Effector memory CD8-positive, alpha-beta T cell (primary cell): ENCODE data around the gene SCYGR7.
"Not testable (repeated sequence)": the region's sequence is repeated elsewhere in the genome, so short reads cannot be mapped to it uniquely, and the experiment has no call there.

Experiments used
- ATAC-seq: fragments of 150-1000 bp; cut with Tn5 transposase; replicated peaks from 2 replicates; pipeline ENCODE4 v1.10.0; 2021; ENCODE audit warnings: mild to moderate bottlenecking, moderate library complexity
- DNase-seq, 3 experiments: peaks; one replicate each; pipeline ENCODE4 v3.0.0; 2021
- H3K27ac Mint-ChIP-seq, 2 donors: one replicate each; pipeline ENCODE4 v1.8.0; 2022; ENCODE audit warnings: mild to moderate bottlenecking in 2 of 2, mixed read lengths in 2 of 2, moderate library complexity in 2 of 2
- H3K27me3 Mint-ChIP-seq, 2 donors: one replicate each; pipeline ENCODE4 v1.8.0; 2022; ENCODE audit warnings: mixed read lengths in 2 of 2
- H3K36me3 Mint-ChIP-seq: one replicate; pipeline ENCODE4 v1.8.0; 2022; ENCODE audit warnings: mild to moderate bottlenecking, moderate library complexity, mixed read lengths; ENCODE audit not compliant: insufficient read depth
- H3K4me1 Mint-ChIP-seq, 2 donors: one replicate each; pipeline ENCODE4 v1.8.0; 2022; ENCODE audit warnings: low read depth in 2 of 2, mixed read lengths in 2 of 2
- H3K4me3 Mint-ChIP-seq, 2 donors: one replicate each; pipeline ENCODE4 v1.8.0; 2022; ENCODE audit warnings: mild to moderate bottlenecking in 2 of 2, mixed read lengths in 2 of 2, moderate library complexity in 2 of 2
- H3K9me3 Mint-ChIP-seq, 2 donors: one replicate each; pipeline ENCODE4 v1.8.0; 2022; ENCODE audit warnings: mixed read lengths in 2 of 2

SCYGR7 gene

DNA sequence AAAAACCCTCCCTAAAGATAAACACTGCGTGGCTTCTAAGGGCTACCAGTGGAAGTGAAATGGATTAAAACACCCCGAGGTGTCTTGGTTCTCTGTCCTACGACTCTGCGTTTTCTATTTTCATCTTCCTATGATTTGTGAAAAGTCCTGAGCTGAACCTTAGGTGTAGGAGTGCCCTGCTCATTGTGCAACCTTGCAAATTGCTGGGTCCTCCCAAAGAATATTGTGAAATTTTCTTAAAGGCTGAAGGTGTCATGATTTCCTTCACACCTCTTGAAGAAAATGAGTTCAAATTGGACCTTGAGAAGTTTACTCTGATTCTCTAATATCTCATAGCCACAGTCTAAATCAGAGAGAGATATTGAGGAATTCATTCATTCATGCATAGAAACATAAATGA is 8.5 kb upstream of the SCYGR7 start:
- peaks cover 0 to 4% of the 10 kb centered on the region in 2 donors for H3K4me1 Mint-ChIP-seq
- no peaks in the 10 kb centered on the region for H3K36me3 Mint-ChIP-seq
- H3K27me3 Mint-ChIP-seq: peaks cover 22 to 39% of the 10 kb centered on the region in 2 donors
- no peak overlapping the region for H3K4me3 Mint-ChIP-seq
- ATAC-seq: no peak
- no peaks in the 10 kb centered on the region for H3K9me3 Mint-ChIP-seq
- no peak overlapping the region for H3K27ac Mint-ChIP-seq
- no peak for DNase-seq

DNA sequence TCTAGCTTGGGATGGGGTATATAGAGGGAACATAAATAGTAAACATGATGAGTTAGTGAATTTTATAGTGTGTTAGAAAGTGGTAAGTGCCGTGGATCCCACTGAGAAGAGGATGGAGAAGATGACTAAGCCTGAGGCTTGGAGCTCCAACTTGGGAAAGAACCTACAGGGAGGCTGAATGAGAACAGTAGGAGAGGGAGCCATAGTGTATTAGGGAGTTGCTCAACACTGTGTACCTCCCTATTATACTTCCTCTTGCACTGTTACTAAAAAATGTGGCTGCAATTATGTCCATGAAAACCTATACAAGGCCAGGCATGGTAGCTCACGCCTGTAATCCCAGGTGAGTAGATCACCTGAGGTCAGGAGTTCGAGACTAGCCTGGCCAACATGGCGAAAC is 7.5 kb upstream of the SCYGR7 start:
- no peaks in the 10 kb centered on the region for H3K36me3 Mint-ChIP-seq
- no peak for DNase-seq
- ATAC-seq: no peak
- peaks cover 22 to 41% of the 10 kb centered on the region in 2 donors for H3K27me3 Mint-ChIP-seq
- H3K9me3 Mint-ChIP-seq: no peaks in the 10 kb centered on the region
- H3K4me1 Mint-ChIP-seq: peaks cover 0 to 4% of the 10 kb centered on the region in 2 donors
- no peak overlapping the region for H3K4me3 Mint-ChIP-seq
- no peak overlapping the region for H3K27ac Mint-ChIP-seq

DNA sequence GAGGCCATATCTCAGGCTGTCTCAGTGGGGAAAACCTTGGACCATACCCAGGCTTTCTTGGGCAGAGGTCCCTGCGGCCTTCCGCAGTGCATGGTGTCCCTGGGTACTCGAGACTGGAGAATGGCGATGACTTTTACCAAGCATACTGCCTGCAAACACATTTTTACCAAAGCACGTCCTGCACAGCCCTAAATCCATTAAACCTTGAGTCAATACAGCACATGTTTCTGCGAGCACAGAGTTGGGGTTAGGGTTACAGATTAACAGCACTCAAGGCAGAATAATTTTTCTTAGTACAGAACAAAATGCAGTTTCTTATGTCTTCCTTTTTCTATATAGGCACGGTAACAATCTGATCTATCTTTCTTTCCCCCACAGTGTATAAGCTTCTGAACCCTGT is 5.3 kb upstream of the SCYGR7 start:
- not testable (repeated sequence) for H3K4me3 Mint-ChIP-seq, H3K4me1 Mint-ChIP-seq, DNase-seq, H3K36me3 Mint-ChIP-seq, H3K9me3 Mint-ChIP-seq, ATAC-seq, H3K27ac Mint-ChIP-seq
- peaks cover 25 to 31% of the 10 kb centered on the region in 2 donors for H3K27me3 Mint-ChIP-seq

DNA sequence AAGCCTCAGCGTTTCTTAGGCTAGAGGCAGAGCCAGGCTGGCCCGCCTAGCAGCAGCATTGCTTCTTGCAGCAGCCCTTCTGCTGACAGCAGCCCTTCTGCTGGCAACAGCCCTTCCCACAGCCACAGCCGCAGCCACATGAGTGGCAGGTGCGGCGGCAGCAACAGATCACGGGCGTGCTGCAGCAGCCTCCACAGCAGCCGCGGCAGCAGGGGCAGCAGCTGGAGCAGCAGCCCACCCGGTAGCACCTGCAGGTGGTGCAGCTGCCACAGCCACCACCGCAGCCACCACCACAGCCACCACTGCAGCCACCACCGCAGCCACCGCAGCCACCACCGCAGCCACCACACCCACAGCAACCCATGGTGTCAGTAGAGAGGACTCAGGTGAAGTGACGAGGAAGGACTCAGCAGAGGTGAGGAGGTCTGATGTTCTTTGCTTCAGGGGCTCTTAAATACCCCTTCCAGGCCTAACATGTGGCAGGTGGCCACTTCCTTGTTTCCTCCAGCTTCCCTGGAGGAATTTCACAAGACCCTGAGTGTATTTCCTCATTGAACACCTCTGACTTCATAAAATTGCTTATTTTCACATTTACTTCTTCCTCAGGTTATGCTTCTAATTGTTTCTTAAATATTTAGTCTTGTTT is 3.6 kb upstream of the SCYGR7 start, which contains the start of gene SCYGR6:
Gene SCYGR6 (minus strand): TSS at position 364 of the 646 bp plus-strand sequence. CDS start 0 bp downstream, at position 364.
- H3K9me3 Mint-ChIP-seq: no peaks in the 10 kb centered on the region
- H3K27ac Mint-ChIP-seq: no peak within 1 kb of the TSS
- ATAC-seq (no peak), DNase-seq (no peak)
- H3K4me3 Mint-ChIP-seq: no peak within 1 kb of the TSS
- peaks cover 4% of the 10 kb centered on the region for H3K36me3 Mint-ChIP-seq
- peaks cover 29 to 44% of the 10 kb centered on the region in 2 donors for H3K27me3 Mint-ChIP-seq
- H3K4me1 Mint-ChIP-seq: no peaks in the 10 kb centered on the region

DNA sequence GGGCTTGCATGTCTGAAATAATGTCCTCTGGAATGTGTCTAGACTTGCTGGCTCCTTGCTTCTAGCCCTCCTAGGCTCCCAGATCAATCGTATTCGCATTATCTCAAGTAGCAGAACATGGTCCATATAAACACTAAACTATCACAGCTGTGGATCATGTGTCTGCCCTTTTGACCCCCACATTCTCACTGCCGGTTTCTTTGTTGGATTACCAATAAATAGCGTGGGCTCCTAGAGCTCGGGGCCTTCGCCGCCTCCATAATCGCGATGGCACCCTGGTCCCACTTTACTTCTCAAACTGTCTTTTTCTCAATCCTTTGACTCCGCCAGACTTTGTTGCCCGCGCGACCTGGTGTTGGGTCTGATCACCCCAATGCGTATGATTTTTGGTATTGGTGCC is 11.2 kb downstream of the SCYGR7 start:
- Mint-ChIP-seq H3K36me3 (no peaks in the 10 kb centered on the region), H3K4me1 (no peaks in the 10 kb centered on the region), H3K4me3 (no peak overlapping the region), H3K9me3 (no peaks in the 10 kb centered on the region), H3K27ac (no peak overlapping the region), H3K27me3 (peaks cover 12 to 33% of the 10 kb centered on the region in 2 donors)
- ATAC-seq (no peak), DNase-seq (no peak)

DNA sequence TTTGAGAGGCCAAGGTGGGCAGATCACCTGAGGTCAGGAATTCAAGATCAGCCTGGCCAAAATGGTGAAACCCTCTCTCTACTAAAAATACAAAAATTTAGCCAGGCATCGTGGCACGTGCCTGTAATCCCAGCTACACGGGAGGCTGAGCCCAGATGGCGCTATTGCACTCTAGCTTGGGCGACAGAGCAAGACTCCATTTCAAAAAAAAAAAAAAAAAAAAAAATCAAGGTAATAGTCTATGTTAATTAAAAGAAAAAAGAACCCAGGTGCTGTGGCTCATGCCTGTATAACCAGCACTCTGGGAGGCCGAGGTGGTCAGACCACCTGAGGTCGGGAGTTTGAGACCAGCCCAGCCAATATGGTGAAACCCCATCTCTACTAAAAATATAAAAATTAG is 12.6 kb downstream of the SCYGR7 start:
- not testable (repeated sequence) for H3K27ac Mint-ChIP-seq, H3K4me1 Mint-ChIP-seq, H3K36me3 Mint-ChIP-seq, ATAC-seq, H3K9me3 Mint-ChIP-seq, DNase-seq, H3K4me3 Mint-ChIP-seq
- H3K27me3 Mint-ChIP-seq: peaks cover 12 to 33% of the 10 kb centered on the region in 2 donors

DNA sequence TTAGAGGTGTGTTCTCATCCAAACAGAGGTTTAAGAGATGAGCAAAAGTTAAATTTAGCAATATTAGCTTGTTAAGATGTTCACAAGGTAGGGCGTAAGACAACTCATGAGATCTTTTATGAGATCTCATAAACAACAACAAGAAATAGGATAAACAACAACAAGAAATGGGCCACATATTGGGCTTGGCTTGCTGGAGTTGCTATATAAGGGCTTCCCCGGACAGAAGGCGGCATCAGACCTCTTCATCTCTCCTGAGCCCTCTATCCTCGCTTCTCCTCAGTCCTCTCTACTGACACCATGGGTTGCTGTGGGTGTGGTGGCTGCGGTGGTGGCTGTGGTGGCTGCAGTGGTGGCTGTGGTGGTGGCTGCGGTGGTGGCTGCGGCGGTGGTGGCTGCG is 17.5 kb downstream of the SCYGR7 start, which contains the start of gene SCYGR8:
Gene SCYGR8 (plus strand): TSS at position 301 of the 400 bp plus-strand sequence. CDS start 0 bp downstream, at position 301.
- H3K9me3 Mint-ChIP-seq: no peaks in the 10 kb centered on the region
- peaks cover 6 to 23% of the 10 kb centered on the region in 2 donors for H3K27me3 Mint-ChIP-seq
- peaks cover 3% of the 10 kb centered on the region for H3K36me3 Mint-ChIP-seq
- ATAC-seq (no peak), DNase-seq (no peak)
- H3K27ac Mint-ChIP-seq: no peak within 1 kb of the TSS
- H3K4me3 Mint-ChIP-seq: no peak within 1 kb of the TSS
- no peaks in the 10 kb centered on the region for H3K4me1 Mint-ChIP-seq

DNA sequence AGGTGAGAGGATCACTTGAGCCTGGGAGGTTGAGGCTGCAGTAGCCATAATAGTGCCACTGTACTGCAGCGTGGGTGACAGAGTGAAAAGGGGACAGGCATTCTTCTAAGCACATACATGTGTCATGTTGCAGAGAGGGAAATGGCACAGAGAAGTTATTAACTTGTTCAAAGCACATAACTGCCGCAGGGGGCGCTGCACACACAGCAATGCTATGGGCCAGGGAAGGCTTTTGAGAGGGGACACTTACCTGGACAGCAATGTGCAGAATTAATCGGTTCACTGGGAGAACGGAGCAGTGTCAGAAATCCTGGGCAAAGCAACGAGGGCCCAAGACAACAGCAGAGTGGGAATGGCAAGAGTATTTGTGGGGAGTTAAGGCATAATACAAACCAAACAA is 19.9 kb downstream of the SCYGR7 start:
- H3K9me3 Mint-ChIP-seq: no peaks in the 10 kb centered on the region
- DNase-seq (no peak), ATAC-seq (no peak)
- no peaks in the 10 kb centered on the region for H3K4me1 Mint-ChIP-seq
- peaks cover 3% of the 10 kb centered on the region for H3K36me3 Mint-ChIP-seq
- no peak overlapping the region for H3K4me3 Mint-ChIP-seq
- peaks cover 12 to 23% of the 10 kb centered on the region in 2 donors for H3K27me3 Mint-ChIP-seq
- H3K27ac Mint-ChIP-seq: no peak overlapping the region

DNA sequence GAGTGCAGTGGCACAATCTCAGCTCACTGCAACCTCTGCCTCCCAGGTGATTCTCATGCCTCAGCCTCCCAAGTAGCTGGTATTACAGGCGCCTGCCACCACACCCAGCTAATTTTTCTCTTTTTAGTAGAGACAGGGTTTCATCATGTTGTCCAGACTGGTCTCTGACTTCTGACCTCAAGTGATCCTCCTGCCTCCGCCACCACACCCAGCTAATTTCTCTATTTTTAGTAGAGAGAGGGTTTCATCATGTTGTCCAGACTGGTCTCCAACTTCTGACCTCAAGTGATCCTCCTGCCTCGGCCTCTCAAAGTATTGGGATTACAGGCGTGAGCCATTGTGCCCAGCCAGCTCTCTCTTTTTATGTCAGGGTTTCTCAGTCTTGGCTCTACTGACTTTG is 28.1 kb downstream of the SCYGR7 start:
- not testable (repeated sequence) for H3K4me1 Mint-ChIP-seq, H3K4me3 Mint-ChIP-seq, H3K36me3 Mint-ChIP-seq, ATAC-seq, DNase-seq, H3K27ac Mint-ChIP-seq, H3K27me3 Mint-ChIP-seq, H3K9me3 Mint-ChIP-seq

DNA sequence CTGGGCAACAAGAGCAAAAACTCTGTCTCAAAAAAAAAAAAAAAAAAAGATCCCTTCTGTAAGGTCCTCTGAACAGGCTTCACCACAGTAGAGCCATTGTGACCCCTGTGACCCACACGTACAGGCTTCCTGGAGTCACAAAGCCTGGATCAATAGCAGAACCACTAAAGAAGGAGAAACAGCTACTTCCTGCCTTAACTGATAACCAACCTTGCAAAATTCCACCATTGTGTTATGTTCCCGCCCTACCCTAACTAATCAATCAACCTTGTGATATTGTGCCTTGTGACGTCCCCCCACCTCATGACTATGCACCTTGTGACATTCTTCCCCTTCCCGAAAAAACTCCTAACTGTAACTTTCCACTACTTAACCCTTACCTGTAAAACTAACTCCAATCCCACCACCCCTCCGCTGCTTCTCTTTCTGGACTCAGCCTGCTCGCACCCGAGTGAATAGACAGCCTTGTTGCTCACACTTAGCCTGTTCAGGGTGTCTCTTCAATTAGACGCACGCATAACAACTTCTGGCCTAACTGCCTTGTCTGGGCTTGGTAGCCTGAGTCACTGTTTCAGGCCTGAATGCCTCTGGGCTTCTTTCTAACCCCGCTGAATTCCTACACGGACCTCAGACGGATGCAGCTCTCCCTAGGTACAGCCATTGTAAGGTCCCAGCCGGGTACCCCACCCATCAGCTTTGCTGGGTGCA is 31.4 kb downstream of the SCYGR7 start:
- H3K27me3 Mint-ChIP-seq: peaks cover 0 to 10% of the 10 kb centered on the region in 2 donors
- no peaks in the 10 kb centered on the region for H3K9me3 Mint-ChIP-seq
- DNase-seq (no peak), ATAC-seq (no peak)
- no peak overlapping the region for H3K4me3 Mint-ChIP-seq
- no peaks in the 10 kb centered on the region for H3K36me3 Mint-ChIP-seq
- no peaks in the 10 kb centered on the region for H3K4me1 Mint-ChIP-seq
- no peak overlapping the region for H3K27ac Mint-ChIP-seq

DNA sequence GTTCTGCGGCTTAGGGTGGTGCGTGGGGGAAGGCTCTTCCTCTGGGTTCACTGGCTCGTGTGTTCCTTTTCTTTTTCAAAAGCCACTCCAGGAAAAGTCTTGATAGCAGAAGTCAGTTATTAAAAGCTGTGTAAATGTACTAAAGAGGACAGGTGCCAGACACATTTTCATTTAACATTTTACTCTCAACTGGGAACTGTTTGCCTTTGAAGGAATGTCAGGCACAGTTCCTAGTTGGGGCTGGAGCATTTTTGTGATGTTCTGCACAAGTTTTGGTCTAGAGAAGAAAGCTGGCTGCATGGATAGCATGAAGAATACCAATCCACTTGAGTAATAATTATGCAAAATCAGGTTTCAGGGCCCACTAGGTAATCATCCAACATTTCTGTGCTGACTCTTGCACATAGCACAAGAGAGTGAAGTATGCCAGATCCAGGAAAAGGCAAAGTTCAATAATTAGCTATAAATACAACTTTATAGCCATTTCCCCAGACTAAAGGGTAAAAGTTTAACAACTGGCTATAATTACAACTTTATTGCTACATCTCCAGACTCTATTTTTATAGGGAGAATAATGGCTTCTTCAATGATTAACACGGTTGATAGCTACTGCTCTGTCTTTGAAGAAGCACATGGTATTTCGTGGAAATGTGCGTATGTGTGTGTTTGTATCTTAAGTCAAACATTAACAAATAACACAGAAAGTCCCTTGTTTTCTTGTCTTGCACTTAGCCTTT is 33.8 kb downstream of the SCYGR7 start:
- ATAC-seq: no peak
- no peak overlapping the region for H3K4me3 Mint-ChIP-seq
- H3K27ac Mint-ChIP-seq: no peak overlapping the region
- no peak for DNase-seq
- H3K9me3 Mint-ChIP-seq: no peaks in the 10 kb centered on the region
- H3K27me3 Mint-ChIP-seq: peaks cover 0 to 10% of the 10 kb centered on the region in 2 donors
- H3K4me1 Mint-ChIP-seq: peaks cover 0 to 4% of the 10 kb centered on the region in 2 donors
- no peaks in the 10 kb centered on the region for H3K36me3 Mint-ChIP-seq

DNA sequence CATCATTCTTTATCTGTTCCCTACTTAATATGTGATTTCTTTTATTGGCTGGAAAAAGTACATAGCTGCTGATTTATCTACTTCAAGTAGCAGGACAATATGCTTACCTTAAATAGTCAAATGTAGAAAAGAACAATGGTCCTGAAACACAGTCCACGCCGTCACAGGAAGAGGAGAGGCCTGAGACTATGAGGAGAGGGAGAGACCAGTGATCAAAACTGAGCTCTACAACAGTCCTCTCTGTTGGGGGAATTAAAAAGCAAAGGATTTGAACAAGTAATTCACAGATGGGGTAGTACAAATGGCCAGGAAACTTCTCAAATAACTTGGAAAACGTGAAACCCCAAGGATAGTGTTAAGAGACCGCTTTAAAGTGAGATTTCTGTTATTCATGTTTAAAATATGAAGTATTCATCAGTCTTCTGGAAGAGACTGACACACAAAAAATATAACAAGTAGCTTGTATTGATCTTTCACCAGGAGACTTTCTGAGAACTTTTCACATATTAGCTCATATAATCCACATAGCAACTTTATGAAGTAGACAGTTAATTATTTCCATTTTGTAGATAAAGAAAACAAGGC is 37.7 kb downstream of the SCYGR7 start:
- DNase-seq (no peak), ATAC-seq (no peak)
- peaks cover 0 to 6% of the 10 kb centered on the region in 2 donors for H3K27me3 Mint-ChIP-seq
- H3K36me3 Mint-ChIP-seq: no peaks in the 10 kb centered on the region
- H3K27ac Mint-ChIP-seq: peak overlapping the region in 1 of 2 donors; percentile 55
- H3K4me3 Mint-ChIP-seq: no peak overlapping the region
- no peaks in the 10 kb centered on the region for H3K9me3 Mint-ChIP-seq
- peaks cover 0 to 4% of the 10 kb centered on the region in 2 donors for H3K4me1 Mint-ChIP-seq

DNA sequence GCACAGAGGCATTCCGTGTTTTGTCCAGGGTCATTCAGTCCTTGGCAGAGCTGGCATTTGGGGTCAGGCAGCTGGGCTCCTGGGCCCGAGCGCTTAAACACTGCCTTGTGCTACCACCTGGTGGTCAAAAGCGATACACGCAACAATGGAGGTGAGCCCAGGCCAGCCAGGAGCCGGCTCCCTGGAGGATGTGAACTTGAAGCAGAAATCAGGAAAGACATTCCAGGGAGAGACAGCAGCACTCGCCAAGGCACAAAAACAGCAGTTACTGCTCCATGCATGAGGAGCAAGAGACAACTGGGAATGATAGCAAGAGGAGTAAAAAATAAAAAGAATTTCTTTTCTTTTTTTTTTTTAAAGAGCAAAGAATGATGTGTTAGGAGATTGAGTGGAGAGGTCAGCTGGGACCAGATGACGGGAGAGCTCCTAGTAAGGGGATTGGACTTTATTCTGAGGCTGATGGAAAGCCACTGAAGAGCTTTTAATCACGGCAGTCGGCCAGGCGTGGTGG is 38.3 kb downstream of the SCYGR7 start:
- no peak overlapping the region for H3K4me3 Mint-ChIP-seq
- peaks cover 0 to under 1% of the 10 kb centered on the region in 2 donors for H3K27me3 Mint-ChIP-seq
- peak; percentile 34 to 48 (median 40) for DNase-seq
- no peaks in the 10 kb centered on the region for H3K9me3 Mint-ChIP-seq
- peaks cover 0 to 4% of the 10 kb centered on the region in 2 donors for H3K4me1 Mint-ChIP-seq
- peak overlapping the region in 1 of 2 donors; percentile 55 for H3K27ac Mint-ChIP-seq
- no peaks in the 10 kb centered on the region for H3K36me3 Mint-ChIP-seq
- ATAC-seq: peak; percentile 83
